ENCODE measurements around the gene TCFL5.
"Not testable (repeated sequence)": the region's sequence is repeated elsewhere in the genome, so short reads cannot be mapped to it uniquely, and the experiment has no call there.

The TCFL5 gene

DNA sequence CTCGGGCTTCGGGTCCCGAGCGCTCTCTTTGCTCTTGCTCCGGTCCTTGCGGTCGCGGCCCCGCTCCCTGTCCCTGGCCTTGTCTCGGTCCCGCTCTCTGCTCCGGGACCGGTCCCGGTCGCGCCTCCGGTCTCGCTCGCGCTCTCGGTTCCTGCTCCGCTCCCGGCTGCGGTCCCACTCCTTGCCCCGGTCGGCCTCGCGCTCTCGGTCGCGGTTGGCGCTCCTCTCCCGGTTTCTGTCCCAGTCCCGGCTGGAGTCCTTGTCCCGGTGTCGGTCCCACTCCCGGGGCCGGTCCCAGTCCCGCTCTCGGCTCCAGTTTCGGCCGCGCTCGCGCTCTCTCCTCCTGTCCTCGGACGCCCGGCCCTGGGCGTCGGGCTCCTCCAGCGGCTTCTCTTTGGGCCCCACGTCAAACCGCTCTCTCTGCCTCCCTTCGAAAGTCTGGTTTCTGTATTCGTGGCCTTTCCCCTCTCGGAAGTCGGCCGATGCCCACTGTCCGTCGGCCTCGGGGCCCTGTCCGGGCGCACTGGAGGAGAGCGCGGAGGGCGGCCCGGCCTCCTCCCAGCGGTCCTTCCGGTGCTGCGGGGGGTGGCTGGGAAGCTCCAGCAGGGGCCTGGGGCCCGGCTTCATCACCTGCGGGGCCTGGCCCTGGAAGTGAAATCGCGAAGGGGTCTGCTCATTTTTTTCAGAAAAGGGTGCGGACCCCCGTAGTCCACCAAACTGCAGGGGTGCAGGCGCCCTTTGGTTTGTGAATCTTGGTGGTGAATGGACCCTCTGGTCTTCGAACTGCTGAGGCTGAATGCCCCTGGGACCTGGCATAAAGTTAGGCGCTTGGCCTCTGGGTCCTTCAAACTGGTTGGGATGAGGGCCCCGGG lies 17.9 kb upstream of the TCFL5 start:
- DNase-seq (ENCODE audit: low read depth): no peak

DNA sequence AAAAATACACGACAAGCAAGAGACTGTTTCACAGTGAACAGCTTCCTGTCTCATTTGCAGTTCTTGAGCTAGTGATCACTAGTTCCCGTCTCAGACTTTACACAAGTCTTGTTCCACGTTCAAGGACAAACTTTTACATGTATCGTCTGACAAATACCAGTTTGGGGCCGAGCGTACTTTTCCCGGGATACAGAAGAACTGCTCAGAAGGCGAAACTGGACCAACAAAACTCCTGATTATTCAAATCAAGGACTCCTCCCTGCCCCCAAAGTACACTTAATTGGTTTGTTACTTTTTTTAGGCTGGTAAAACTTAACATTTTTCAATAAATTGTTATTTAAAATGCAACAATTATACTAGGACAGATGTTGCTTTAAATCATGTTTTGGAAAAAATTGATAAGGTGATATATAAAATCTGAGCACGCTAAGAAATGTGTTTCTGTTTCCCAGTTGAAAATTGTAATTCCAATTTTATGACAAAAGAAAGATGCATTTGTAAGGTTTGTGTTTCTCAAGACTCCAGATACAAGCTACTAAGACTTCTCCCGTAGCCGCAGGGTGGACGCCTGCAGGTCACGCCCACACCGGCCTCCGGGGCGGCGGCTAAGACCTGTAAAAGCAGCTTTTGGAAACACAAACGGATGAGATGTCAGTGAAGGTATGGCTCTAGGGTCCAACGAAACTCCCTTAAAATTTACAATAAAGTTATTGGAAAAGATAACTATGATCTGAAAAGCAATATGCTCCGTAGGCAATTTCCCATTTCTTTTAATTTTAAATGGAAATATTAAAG lies 16.8 kb upstream of the TCFL5 start:
- DNase-seq (ENCODE audit: low read depth): no peak

GRCh38 chr20:62876902-62877816 lies 15.5 kb upstream of the TCFL5 start:
- DNase-seq (ENCODE audit: low read depth): no peak

GRCh38 chr20:62876501-62876901 lies 14.9 kb upstream of the TCFL5 start:
- no peak for DNase-seq (ENCODE audit: low read depth)

DNA sequence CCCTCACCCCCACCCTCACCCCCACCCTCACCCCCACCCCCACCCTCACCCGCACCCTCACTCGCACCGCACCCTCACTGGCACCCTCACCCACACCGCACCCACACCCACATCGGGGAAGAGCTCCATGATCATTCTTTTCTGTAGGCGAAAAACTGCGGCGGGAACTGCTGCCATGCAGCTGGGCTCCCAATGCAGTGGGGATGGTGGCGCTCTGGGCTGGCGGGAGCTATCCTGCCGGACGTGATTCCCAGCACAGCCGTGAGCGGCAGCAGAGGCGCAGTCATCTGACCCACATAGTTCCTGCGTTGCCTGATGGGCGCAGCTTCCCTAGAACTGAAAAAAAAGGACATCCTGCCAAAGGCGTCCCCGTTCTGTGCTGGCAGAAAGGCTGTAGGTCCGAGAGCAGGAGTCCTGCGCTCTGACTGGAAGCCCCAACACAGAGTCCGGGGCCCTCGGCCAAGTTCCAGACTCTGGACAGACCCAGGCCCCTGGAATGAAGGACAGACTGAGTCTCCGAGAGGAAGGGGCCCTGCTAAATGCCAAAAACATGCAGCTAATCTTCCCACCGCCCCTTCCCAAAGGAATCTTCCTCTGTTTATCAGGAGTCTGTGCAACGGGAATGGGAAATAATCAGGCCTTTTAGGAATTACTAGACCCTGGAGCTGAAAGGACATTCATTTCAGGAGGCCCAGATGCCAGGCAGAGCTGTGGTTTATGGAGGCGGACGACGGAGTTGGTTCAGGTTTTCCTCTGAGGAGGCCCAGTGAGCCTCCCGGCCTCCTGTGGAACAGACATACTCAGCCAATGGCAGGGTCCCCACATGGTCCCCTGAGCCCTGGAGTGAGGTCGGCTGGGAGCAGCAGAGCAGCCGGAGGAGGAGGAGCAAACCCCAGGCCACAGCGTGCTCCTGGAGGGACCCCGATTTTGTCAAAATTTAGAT lies 14.1 kb upstream of the TCFL5 start:
- DNase-seq (ENCODE audit: low read depth): no peak

GRCh38 chr20:62874964-62875344 lies 13.3 kb upstream of the TCFL5 start:
- no peak for DNase-seq (ENCODE audit: low read depth)

- DNase-seq (ENCODE audit: low read depth): not testable (repeated sequence)
Observed at GRCh38 chr20:62873681-62874031, 12.0 kb upstream of the TCFL5 start.

- no peak for DNase-seq (ENCODE audit: low read depth)
Observed at GRCh38 chr20:62873280-62873679, 11.7 kb upstream of the TCFL5 start.

GRCh38 chr20:62872862-62873261 lies 11.2 kb upstream of the TCFL5 start:
- no peak for DNase-seq (ENCODE audit: low read depth)

- no peak for DNase-seq (ENCODE audit: low read depth)
Observed at GRCh38 chr20:62872184-62872847, 10.7 kb upstream of the TCFL5 start.

GRCh38 chr20:62864207-62864606 lies 2.6 kb upstream of the TCFL5 start:
- DNase-seq (ENCODE audit: low read depth): no peak

DNA sequence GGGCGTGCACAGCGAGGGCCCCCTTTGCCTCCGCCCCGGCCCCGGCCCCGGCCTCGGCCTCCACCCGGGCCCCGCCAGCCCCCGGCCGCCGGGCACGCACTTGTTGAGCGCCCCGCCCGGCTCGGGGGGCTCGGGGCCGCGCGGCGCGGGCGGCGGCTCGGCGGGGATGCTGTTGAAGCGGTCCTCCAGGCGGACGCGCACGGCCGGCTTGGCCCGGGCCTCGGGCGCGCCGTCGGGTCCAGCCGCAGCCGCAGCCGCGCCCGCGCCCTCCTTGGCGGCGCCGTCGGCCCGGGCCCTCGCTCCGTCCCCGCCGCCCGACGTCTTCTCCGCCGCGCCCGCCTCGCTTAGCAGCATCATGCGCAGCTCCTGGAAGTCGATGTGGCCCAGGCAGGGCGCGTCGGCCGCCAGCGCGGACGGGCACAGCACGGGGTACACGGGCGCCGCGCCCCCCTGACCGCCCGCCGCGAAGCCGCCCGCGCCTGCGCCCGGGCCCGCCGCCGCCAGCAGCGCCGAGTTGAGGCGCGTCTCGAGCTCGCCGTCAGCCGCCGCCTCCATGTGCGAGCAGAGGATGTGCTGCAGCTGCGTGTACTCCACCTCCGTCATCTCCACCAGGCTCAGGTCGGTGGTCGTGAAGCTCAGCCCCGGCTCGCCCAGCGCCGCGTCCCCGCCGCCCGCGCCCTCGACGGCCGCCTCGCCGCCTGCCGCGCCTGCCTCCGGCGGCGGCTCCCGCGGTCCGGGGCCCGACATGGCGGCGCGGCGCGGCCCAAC lies 514 bp downstream of the TCFL5 start:
- no peak for DNase-seq (ENCODE audit: low read depth)

GRCh38 chr20:62860391-62860923 lies 1.2 kb downstream of the TCFL5 start:
- no peak for DNase-seq (ENCODE audit: low read depth)

GRCh38 chr20:62859721-62860120 lies 1.9 kb downstream of the TCFL5 start:
- DNase-seq (ENCODE audit: low read depth): no peak

DNA sequence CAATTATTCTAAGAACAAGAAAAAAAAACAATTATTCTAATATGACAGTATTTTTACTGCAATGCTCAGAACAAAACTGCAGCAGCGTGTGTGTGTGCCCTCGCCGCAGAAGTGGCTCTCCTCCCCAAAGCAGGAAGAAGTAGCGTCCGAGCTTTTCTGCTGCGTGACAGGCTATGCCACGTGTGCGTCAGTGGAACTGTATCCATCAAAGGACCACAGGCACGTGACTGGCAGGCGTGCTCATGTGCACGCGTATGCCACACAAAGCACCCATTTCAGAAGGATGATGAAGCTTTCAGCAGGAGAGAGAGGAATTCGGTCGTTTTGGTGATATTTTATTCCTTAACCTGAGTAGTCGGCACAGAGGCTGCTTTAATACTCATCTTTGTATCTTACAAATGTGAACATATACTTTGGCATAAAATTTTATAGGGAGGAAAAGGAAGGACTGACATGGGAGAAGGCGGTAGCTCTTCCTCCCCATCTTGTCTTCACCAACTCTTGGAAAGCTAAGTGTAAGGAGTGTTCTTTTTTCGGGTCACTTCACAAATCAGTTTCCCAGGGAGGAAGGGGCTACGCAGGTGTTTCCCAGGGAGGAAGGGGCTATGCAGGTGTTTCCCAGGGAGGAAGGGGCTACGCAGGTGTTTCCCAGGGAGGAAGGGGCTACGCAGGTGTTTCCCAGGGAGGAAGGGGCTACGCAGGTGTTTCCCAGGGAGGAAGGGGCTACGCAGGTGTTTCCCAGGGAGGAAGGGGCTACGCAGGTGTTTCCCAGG lies 3.4 kb downstream of the TCFL5 start:
- no peak for DNase-seq (ENCODE audit: low read depth)

DNA sequence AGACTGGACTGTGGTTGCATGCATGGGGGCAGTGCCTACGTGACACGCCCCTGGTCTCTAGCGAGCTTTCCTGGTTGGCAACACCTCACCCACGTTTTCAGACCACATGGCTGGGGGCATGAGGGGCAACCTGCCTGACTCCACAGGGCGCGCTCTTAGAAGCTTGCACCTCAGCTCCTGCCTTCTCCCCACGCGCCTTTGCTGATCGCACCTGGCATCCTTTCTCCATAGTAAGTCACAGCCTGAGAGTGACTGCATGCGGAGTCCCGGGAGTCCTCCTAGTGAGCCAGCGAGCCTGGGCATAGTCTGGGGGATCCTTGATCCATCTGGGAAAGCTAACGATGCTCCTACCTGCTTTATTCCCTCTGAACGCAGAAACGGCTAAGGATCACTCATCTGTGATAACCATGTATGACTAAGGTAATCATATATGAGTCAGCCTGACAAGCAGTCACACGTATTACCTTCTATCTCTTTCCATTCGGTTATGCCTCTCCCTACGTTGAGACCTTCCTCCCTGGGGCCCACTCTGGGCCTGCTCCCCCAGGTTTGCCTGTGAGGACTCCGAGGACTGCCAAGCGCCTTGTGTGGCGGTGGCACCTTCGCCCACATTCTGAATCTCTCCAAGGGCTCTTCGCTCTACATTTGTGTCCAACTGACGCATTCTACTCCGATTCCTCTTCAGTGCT lies 4.5 kb downstream of the TCFL5 start:
- DNase-seq (ENCODE audit: low read depth): no peak

- no peak for DNase-seq (ENCODE audit: low read depth)
Observed at GRCh38 chr20:62855120-62855519, 6.5 kb downstream of the TCFL5 start.

GRCh38 chr20:62854121-62854520 lies 7.5 kb downstream of the TCFL5 start:
- no peak for DNase-seq (ENCODE audit: low read depth)

Data from activated gamma-delta T cell treated with anti-CD3 and anti-CD28 coated beads, Interleukin-2, amount 50 U/mL, for 16 hours (primary cell).